WTC11 (cell line): Measurements from ENCODE around the gene RUSF1. TPM values are rescaled to one million over a fixed set of nuclear protein-coding genes. Genes with fewer than 3 reads are reported as not detected.

Source experiments
- ATAC-seq: fragments of 200-7000 bp; cut with Tn5 transposase; 2 replicates; pipeline ENCODE4 v1.10.0; 2021; ENCODE audit warnings: mild to moderate bottlenecking, moderate library complexity
- CTCF ChIA-PET: fragments of 300-600 bp; sonication (Branson Sonifier 250); formaldehyde crosslinking; loops from one replicate; lab custom pipeline; 2021; ENCODE audit warnings: antibody characterized with exemption; lab: Charles Lee
- POLR2A ChIA-PET: fragments of 350-600 bp; sonication (Branson Sonifier 250); formaldehyde crosslinking; loops from one replicate; lab custom pipeline; 2021; ENCODE audit warnings: antibody characterized with exemption; lab: Charles Lee
- DNase-seq: peaks from one replicate; pipeline ENCODE4 v3.0.0; 2021; ENCODE audit warnings: low spot score
- H3K27ac Mint-ChIP-seq: 2 replicates; pipeline ENCODE4 v1.8.0; 2021; ENCODE audit warnings: mixed read lengths
- H3K27me3 Mint-ChIP-seq: 2 replicates; pipeline ENCODE4 v1.8.0; 2021; ENCODE audit warnings: low read depth, mild to moderate bottlenecking, moderate library complexity, mixed read lengths
- H3K36me3 Mint-ChIP-seq: 2 replicates; pipeline ENCODE4 v1.8.0; 2021; ENCODE audit warnings: mixed read lengths
- H3K4me1 Mint-ChIP-seq: 2 replicates; pipeline ENCODE4 v1.8.0; 2022; ENCODE audit warnings: mixed read lengths
- H3K4me3 Mint-ChIP-seq: 2 replicates; pipeline ENCODE4 v1.8.0; 2021; ENCODE audit warnings: mild to moderate bottlenecking, moderate library complexity, mixed read lengths
- H3K9me3 Mint-ChIP-seq: 2 replicates; pipeline ENCODE4 v1.8.0; 2021; ENCODE audit warnings: mixed read lengths
- FOXJ3 ChIP-seq: sonication (generic); formaldehyde crosslinking; IDR thresholded peaks from 2 replicates; pipeline ENCODE4 v1.9.0; 2021; ENCODE audit warnings: missing genetic modification reagents, mild to moderate bottlenecking, borderline replicate concordance
- GRHL2 ChIP-seq: fragments of 250-450 bp; sonication (Bioruptor Pico); IDR thresholded peaks from 2 replicates; pipeline ENCODE4 v1.8.0; 2022; ENCODE audit warnings: mild to moderate bottlenecking, moderate library complexity; ENCODE audit not compliant: insufficient replicate concordance, severe bottlenecking
- JAZF1 ChIP-seq: fragments of 250-450 bp; sonication (Bioruptor Pico); IDR thresholded peaks from 2 replicates; pipeline ENCODE4 v1.9.0; 2021; ENCODE audit warnings: moderate library complexity, mild to moderate bottlenecking, inconsistent platforms
- PRRX2 ChIP-seq: fragments of 250-450 bp; sonication (Bioruptor Pico); IDR thresholded peaks from 2 replicates; pipeline ENCODE4 v1.8.0; 2021; ENCODE audit warnings: mild to moderate bottlenecking
- TEAD1 ChIP-seq: sonication (generic); formaldehyde crosslinking; IDR thresholded peaks from 2 replicates; pipeline ENCODE4 v1.8.0; 2022; ENCODE audit warnings: mild to moderate bottlenecking, missing genetic modification reagents
- total RNA-seq: library from RNA; stranded (reverse); gene quantifications from 3 replicates; pipeline ENCODE4 v1.2.3, GENCODE V29; 2021
- TF ChIP-seq, protein P1 (sequence below): fragments of 250-450 bp; sonication (Bioruptor Pico); IDR thresholded peaks from 2 replicates; pipeline ENCODE4 v1.9.0; 2021; ENCODE audit warnings: mild to moderate bottlenecking, borderline replicate concordance
- TF ChIP-seq, protein P2 (sequence below): sonication (generic); formaldehyde crosslinking; conservative IDR thresholded peaks from 2 replicates; pipeline ENCODE4 v1.8.1; 2023; ENCODE audit warnings: mild to moderate bottlenecking, low read depth, missing genetic modification reagents, moderate library complexity
- TF ChIP-seq, protein P3 (sequence below): sonication (generic); formaldehyde crosslinking; IDR thresholded peaks from 2 replicates; pipeline ENCODE4 v1.8.1; 2023; ENCODE audit warnings: mild to moderate bottlenecking, missing genetic modification reagents
- TF ChIP-seq, protein P4 (sequence below): sonication (generic); formaldehyde crosslinking; IDR thresholded peaks from 2 replicates; pipeline ENCODE4 v1.8.1; 2023; ENCODE audit warnings: mild to moderate bottlenecking, moderate library complexity, missing genetic modification reagents
- TF ChIP-seq, protein P5 (sequence below): sonication (generic); formaldehyde crosslinking; conservative IDR thresholded peaks from 2 replicates; pipeline ENCODE4 v1.8.1; 2022; ENCODE audit warnings: mild to moderate bottlenecking, missing genetic modification reagents
- TF ChIP-seq, protein P6 (sequence below): sonication (generic); formaldehyde crosslinking; IDR thresholded peaks from 2 replicates; pipeline ENCODE4 v1.8.1; 2023; ENCODE audit warnings: mild to moderate bottlenecking, missing genetic modification reagents, moderate library complexity

The RUSF1 gene
- total RNA-seq, 1 experiment from 2014 or later, result 35.9 TPM

DNA sequence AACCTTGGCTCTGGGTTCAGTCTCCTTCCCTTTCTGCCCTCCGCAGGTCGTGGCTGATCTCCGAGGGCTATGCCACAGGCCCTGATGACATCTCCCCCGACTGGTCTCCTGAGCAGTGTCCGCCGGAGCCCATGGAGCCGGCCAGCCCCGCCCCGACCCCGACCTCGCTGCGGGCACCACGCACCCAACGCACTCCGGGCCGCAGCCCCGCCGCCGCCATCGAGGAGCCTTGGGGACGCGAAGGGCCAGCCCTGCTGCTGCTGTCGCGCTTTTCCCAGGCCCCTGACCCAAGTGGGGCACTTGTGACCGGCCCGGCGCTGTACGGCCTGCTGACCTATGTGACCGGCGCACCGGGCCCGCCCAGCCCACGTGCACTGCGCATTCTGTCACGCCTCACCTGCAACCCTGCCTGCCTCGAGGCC, 43.8 kb downstream of the RUSF1 start:
- Mint-ChIP-seq H3K9me3 (no peaks in the 10 kb centered on the region), H3K27ac (no peak overlapping the region), H3K36me3 (peaks cover 15% of the 10 kb centered on the region; the same call in 1 of the 2 replicates), H3K4me3 (no peak overlapping the region), H3K4me1 (peaks cover 2% of the 10 kb centered on the region; the same call in 1 of the 2 replicates), H3K27me3 (no peaks in the 10 kb centered on the region; the same call in 1 of the 2 replicates)
- TF ChIP-seq, protein P1, sequence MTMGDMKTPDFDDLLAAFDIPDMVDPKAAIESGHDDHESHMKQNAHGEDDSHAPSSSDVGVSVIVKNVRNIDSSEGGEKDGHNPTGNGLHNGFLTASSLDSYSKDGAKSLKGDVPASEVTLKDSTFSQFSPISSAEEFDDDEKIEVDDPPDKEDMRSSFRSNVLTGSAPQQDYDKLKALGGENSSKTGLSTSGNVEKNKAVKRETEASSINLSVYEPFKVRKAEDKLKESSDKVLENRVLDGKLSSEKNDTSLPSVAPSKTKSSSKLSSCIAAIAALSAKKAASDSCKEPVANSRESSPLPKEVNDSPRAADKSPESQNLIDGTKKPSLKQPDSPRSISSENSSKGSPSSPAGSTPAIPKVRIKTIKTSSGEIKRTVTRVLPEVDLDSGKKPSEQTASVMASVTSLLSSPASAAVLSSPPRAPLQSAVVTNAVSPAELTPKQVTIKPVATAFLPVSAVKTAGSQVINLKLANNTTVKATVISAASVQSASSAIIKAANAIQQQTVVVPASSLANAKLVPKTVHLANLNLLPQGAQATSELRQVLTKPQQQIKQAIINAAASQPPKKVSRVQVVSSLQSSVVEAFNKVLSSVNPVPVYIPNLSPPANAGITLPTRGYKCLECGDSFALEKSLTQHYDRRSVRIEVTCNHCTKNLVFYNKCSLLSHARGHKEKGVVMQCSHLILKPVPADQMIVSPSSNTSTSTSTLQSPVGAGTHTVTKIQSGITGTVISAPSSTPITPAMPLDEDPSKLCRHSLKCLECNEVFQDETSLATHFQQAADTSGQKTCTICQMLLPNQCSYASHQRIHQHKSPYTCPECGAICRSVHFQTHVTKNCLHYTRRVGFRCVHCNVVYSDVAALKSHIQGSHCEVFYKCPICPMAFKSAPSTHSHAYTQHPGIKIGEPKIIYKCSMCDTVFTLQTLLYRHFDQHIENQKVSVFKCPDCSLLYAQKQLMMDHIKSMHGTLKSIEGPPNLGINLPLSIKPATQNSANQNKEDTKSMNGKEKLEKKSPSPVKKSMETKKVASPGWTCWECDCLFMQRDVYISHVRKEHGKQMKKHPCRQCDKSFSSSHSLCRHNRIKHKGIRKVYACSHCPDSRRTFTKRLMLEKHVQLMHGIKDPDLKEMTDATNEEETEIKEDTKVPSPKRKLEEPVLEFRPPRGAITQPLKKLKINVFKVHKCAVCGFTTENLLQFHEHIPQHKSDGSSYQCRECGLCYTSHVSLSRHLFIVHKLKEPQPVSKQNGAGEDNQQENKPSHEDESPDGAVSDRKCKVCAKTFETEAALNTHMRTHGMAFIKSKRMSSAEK (CRISPR knock-in tag), result no peak
- TF ChIP-seq, protein P2, sequence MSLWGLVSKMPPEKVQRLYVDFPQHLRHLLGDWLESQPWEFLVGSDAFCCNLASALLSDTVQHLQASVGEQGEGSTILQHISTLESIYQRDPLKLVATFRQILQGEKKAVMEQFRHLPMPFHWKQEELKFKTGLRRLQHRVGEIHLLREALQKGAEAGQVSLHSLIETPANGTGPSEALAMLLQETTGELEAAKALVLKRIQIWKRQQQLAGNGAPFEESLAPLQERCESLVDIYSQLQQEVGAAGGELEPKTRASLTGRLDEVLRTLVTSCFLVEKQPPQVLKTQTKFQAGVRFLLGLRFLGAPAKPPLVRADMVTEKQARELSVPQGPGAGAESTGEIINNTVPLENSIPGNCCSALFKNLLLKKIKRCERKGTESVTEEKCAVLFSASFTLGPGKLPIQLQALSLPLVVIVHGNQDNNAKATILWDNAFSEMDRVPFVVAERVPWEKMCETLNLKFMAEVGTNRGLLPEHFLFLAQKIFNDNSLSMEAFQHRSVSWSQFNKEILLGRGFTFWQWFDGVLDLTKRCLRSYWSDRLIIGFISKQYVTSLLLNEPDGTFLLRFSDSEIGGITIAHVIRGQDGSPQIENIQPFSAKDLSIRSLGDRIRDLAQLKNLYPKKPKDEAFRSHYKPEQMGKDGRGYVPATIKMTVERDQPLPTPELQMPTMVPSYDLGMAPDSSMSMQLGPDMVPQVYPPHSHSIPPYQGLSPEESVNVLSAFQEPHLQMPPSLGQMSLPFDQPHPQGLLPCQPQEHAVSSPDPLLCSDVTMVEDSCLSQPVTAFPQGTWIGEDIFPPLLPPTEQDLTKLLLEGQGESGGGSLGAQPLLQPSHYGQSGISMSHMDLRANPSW (CRISPR knock-in tag), result no peak
- TF ChIP-seq PRRX2, result no peak
- TF ChIP-seq, protein P3, sequence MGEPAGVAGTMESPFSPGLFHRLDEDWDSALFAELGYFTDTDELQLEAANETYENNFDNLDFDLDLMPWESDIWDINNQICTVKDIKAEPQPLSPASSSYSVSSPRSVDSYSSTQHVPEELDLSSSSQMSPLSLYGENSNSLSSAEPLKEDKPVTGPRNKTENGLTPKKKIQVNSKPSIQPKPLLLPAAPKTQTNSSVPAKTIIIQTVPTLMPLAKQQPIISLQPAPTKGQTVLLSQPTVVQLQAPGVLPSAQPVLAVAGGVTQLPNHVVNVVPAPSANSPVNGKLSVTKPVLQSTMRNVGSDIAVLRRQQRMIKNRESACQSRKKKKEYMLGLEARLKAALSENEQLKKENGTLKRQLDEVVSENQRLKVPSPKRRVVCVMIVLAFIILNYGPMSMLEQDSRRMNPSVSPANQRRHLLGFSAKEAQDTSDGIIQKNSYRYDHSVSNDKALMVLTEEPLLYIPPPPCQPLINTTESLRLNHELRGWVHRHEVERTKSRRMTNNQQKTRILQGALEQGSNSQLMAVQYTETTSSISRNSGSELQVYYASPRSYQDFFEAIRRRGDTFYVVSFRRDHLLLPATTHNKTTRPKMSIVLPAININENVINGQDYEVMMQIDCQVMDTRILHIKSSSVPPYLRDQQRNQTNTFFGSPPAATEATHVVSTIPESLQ, result no peak
- no peak for TF ChIP-seq FOXJ3
- no peak for TF ChIP-seq TEAD1 (CRISPR knock-in tag)
- ChIA-PET POLR2A (no interaction called here), CTCF (no interaction called here)
- DNase-seq, result no peak
- no peak for ATAC-seq

DNA sequence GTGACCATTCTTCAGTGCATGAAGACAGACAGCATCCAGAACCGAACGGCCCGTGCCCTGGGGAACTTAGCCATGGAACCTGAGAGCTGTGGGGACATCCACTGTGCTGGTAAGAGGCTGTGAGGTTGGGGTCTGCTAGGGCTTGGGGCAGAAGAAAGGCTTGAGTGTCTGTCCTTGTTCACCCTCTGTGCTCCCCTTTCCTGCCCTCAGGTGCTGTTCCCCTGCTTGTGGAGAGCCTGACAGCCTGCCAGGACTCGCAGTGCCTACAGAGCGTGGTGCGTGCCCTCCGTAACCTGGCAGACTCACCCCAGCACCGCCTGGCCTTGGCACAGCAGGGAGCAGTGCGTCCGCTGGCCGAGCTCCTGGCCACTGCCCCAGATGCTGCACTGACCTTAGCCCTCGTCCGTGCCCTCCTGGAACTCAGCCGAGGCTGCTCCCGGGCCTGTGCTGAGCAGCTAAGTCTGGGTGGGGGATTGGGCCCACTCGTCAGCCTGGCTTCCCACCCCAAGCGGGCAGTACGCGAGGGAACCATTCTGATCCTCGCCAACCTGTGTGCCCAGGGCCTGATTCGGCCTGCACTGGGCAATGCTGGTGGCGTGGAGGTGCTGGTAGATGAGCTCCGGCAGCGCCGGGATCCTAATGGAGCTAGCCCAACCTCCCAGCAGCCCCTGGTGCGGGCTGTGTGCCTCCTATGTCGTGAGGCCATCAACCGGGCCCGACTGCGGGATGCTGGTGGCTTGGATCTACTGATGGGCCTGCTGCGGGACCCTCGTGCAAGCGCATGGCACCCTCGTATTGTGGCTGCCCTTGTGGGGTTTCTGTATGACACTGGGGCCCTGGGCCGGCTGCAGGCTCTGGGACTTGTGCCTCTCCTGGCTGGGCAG, 46.0 kb downstream of the RUSF1 start:
- no peak overlapping the region for H3K27ac Mint-ChIP-seq

More for the DNA sequence above, 46.0 kb downstream of the RUSF1 start:
- no peaks in the 10 kb centered on the region for H3K9me3 Mint-ChIP-seq
- ATAC-seq (no peak), DNase-seq (no peak)
- peaks cover 15% of the 10 kb centered on the region; the same call in 1 of the 2 replicates for H3K36me3 Mint-ChIP-seq
- ChIA-PET CTCF (interaction anchor here (0.6 to 12.2 kb wide), 3 partner anchors 8 to 477 kb away, joined by 3 to 221 read pairs (median 4); partner anchors contain the start of genes HSD3B7, SLC5A2 and TGFB1I1), POLR2A (no interaction called here)
- H3K27me3 Mint-ChIP-seq, result no peaks in the 10 kb centered on the region
- TF ChIP-seq, protein P4, sequence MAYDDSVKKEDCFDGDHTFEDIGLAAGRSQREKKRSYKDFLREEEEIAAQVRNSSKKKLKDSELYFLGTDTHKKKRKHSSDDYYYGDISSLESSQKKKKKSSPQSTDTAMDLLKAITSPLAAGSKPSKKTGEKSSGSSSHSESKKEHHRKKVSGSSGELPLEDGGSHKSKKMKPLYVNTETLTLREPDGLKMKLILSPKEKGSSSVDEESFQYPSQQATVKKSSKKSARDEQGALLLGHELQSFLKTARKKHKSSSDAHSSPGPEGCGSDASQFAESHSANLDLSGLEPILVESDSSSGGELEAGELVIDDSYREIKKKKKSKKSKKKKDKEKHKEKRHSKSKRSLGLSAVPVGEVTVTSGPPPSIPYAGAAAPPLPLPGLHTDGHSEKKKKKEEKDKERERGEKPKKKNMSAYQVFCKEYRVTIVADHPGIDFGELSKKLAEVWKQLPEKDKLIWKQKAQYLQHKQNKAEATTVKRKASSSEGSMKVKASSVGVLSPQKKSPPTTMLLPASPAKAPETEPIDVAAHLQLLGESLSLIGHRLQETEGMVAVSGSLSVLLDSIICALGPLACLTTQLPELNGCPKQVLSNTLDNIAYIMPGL (CRISPR knock-in tag), result no peak
- TF ChIP-seq, protein P5, sequence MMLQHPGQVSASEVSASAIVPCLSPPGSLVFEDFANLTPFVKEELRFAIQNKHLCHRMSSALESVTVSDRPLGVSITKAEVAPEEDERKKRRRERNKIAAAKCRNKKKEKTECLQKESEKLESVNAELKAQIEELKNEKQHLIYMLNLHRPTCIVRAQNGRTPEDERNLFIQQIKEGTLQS, result no peak
- TF ChIP-seq JAZF1 (CRISPR knock-in tag) (no peak), GRHL2 (CRISPR knock-in tag) (no peak)
- TF ChIP-seq, protein P6, sequence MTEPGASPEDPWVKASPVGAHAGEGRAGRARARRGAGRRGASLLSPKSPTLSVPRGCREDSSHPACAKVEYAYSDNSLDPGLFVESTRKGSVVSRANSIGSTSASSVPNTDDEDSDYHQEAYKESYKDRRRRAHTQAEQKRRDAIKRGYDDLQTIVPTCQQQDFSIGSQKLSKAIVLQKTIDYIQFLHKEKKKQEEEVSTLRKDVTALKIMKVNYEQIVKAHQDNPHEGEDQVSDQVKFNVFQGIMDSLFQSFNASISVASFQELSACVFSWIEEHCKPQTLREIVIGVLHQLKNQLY (CRISPR knock-in tag), result no peak
- no peak overlapping the region for H3K4me3 Mint-ChIP-seq
- peaks cover 12% of the 10 kb centered on the region for H3K4me1 Mint-ChIP-seq
